DMS153 treated with DMSO at 0.1 percent for 48 hours (cell line): ENCODE data around the gene NARF.
"Not testable (repeated sequence)": the region's sequence is repeated elsewhere in the genome, so short reads cannot be mapped to it uniquely, and the experiment has no call there.

Experiments
- DNase-seq: peaks from one replicate; lab custom pipeline; 2025; ENCODE audit not compliant: unreplicated experiment; lab: John Stamatoyannopoulos, UW

Gene NARF

DNA sequence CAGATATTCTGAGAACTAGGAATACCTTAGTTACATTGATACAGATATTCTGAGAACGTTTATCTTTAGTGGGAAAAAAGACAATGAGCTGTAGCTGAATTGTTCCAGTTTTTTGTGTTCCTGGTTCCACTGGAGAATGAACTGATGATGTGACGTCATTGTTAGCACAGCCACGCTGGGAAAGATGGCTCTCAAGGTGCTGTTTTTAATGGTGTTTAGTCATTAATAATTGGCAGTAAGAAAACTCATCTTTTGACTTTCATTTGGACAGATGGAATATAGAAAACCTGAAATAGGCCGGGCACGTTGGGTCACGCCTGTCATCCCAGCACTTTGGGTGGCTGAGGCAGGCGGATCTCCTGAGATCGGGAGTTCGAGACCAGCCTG lies 71.4 kb downstream of the NARF start:
- no peak for DNase-seq

DNA sequence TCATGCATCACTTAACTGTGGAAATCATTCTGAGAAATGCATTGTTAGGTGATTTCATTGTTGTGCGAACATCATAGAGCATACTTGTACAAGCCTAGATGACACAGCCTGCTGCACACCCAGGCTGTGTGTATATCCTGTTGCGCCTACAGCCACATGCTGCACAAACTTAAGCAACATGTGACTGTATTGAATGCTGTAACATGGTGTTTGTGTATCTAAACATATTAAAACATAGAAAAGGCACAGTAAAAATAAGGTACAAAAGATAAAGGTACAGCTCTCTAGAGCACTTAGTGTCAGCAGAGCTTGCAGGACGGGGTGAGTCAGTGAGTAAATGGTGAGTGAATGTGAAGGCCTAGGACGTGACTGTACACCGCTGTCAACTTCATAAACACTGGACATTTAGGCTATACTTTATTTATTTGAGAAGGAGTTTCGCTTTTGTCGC lies 72.9 kb downstream of the NARF start:
- DNase-seq, result no peak

DNA sequence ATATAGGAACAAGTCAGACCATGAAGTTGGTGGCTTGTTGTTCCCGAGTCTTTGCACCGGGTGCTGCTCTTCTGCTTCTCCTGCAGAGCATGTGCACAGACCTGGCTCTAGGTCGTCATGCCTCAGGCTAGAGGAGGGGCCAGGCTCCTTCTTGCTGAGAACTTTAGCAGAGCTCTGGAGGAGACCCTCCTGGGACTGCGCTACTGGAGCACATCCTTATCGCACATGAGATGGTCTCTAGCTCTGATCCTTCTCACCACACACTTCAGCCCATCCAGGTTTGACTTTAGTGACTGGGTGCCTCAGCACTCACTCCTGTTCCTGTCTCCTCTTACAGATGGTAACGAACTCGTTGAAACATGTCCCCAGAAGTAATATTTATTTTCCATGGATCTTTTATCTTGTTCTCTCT lies 75.9 kb downstream of the NARF start:
- no peak for DNase-seq

- no peak for DNase-seq
These were observed 78.1 kb downstream of the NARF start for GRCh38 chr17:82536512-82537201.

DNA sequence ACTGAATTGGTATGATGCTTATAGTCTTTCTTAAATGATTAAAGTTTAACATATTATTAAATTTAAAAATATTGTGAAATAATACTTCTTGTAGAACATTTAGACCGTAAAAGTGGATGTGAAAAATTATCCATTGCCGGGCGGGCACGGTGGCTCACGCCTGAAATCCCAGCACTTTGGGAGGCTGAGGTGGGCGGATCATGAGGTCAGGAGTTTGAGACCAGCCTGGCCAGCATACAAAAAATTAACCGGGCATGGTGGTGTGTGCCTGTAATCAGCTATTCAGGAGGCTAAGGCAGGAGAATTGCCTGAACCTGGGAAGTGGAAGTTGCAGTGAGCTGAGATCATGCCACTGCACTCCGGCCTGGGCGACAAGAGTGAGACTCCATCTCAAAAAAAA lies 78.7 kb downstream of the NARF start:
- not testable (repeated sequence) for DNase-seq

DNA sequence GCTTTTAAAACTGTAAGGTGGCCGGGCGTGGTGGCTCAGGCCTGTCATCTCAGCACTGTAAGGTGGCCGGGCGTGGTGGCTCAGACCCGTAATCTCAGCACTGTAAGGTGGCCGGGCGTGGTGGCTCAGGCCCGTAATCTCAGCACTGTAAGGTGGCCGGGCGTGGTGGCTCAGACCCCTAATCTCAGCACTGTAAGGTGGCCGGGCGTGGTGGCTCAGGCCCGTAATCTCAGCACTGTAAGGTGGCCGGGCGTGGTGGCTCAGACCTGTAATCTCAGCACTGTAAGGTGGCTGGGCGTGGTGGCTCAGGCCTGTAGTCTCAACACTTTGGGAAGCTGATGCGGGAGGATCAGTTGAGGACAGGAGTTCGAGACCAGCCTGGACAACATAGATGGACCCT lies 80.5 kb downstream of the NARF start:
- not testable (repeated sequence) for DNase-seq
